ENCODE data around the gene PLD4.

GRCh38 chr14:104917993-104918392, 6.7 kb upstream of the PLD4 start:
- TF ChIP-seq ZNF8 (CRISPR knock-in tag; IDR thresholded peaks at IDR 0.05) (no peak), PATZ1 (CRISPR knock-in tag; IDR thresholded peaks at IDR 0.05; ENCODE audit: borderline replicate concordance) (no peak)
